Erythroblast (primary cell): Measurements from ENCODE around the gene GBP1.

ENCODE experiments used
- GATA1 ChIP-seq: IDR thresholded peaks from 2 replicates; pipeline ENCODE4 v1.6.1; 2011; ENCODE audit warnings: low read depth, mild to moderate bottlenecking, control low read depth, low read length, moderate library complexity
- POLR2A ChIP-seq: IDR thresholded peaks from 2 replicates; pipeline ENCODE4 v1.6.1; 2011; ENCODE audit warnings: mild to moderate bottlenecking, low read length

DNA sequence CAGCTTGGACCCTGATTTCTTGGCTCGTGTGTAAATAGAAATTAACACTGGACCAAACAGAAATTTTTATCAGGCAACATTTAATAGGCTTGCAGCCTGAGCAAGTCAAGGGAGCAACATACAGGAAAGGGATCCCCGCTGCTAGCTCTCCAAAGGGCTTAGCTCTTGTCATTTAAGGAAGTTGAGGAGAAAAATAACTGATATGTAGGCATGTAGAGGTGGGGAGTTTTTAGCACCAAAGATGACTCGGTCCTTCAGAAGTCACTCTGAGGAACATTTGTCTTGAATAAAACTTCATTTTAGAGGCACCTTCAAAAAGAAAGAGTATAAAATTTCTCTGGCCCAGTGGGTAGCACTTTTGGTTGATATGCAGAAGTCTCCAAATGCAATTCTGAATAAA, 33.8 kb upstream of the GBP1 start:
- TF ChIP-seq POLR2A = no peak
- TF ChIP-seq GATA1 = no peak
